Frontal cortex (tissue), 4 donors: ENCODE results near the gene IL22RA1. TPM values are rescaled to one million over a fixed set of nuclear protein-coding genes. Genes with fewer than 3 reads are reported as not detected.

Source experiments
- DNase-seq, 2 donors: peaks; one replicate each; pipeline ENCODE4 v3.0.0; 2012; ENCODE audit warnings: low spot score in 2 of 2
- FAIRE-seq: peaks from 2 replicates; lab custom pipeline; 2012; peaks lifted over from hg19 to GRCh38; lab: Jason Lieb, UNC
- total RNA-seq: library from RNA; depleted of rRNA; stranded (reverse); fragments of >200 nt; gene quantifications from one replicate; pipeline ENCODE4 v1.2.3, GENCODE V29; 2014
- donor health status: control.
- donor health status: control.
- donor health status: control.

Gene IL22RA1
- total RNA-seq, 1 donor from 2014 or later = not detected

DNA sequence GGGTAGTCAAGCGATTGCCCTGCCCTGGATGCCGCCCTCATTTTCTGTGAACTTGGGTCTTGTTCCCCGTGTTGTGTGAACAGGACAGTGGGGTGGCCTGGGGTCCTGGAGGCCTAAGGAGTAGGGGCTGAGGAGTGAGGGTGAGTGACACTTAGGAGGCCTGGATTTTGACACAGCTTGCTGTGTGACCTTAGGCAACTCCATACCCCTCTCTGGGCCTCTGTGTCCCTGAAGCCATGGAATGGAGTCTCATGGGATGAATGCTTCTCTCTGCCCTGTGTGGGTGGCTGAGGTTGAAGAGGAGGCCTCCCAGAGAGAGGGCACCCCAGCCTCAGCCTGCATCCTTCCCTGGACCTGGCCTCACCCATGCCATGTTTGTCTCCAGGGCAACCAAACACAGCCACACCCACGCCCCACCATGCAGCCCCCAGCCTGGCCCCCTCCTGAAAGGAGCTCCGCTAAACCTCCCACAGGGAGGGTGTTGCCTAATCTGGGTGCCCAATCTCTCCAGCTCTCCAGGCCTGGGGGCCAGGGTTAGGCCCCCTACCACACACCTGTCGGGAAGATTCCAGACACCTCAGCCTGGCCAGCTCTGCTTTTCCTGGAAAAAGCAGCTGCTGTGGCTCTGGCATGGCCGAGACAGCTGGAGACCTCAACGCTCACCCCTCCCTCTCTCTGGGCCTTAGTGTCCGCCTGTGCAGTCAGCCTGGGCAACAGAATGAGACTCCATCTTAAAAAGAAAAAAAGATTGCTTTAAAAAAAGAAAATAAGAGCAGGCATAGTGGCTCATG lies 40.9 kb downstream of the IL22RA1 start:
- no peak for DNase-seq
- no peak for FAIRE-seq

DNA sequence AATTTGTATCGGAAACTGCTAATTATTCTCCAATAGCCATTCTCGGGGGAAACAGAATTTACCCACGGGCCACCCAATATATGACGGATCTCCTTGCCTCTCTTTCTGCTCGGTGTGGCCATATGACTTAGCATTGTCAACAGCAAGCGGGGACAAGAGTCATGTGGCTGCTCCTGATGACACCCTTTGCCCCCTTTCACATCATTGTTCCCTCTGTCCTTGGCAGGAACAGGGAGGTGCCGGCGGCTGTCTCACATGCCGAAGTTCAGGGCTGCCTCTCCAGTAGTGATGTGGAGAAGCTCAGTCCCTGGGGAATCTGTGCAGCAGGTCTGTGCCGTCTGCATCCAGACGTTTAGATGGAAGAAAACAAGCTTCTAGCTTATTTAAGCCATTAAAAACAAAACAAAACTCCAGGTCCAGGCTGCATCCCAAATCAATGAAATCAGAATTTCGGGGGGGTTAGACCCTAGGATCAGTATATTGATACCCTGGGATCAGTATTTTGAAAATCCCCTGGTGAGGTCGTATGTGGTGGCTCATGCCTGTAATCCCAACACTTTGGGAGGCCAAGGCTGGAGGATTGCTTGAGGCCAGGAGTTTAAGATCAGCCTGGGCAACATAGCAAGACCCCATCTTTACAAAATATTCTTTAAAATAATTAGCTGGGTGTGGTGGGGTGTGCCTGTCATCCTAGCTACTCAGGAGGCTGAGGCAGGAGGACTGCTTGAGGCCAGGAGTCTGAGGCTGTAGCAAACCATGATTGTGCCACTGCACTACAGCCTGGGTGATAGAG lies 41.8 kb downstream of the IL22RA1 start:
- FAIRE-seq (no peak), DNase-seq (no peak)

DNA sequence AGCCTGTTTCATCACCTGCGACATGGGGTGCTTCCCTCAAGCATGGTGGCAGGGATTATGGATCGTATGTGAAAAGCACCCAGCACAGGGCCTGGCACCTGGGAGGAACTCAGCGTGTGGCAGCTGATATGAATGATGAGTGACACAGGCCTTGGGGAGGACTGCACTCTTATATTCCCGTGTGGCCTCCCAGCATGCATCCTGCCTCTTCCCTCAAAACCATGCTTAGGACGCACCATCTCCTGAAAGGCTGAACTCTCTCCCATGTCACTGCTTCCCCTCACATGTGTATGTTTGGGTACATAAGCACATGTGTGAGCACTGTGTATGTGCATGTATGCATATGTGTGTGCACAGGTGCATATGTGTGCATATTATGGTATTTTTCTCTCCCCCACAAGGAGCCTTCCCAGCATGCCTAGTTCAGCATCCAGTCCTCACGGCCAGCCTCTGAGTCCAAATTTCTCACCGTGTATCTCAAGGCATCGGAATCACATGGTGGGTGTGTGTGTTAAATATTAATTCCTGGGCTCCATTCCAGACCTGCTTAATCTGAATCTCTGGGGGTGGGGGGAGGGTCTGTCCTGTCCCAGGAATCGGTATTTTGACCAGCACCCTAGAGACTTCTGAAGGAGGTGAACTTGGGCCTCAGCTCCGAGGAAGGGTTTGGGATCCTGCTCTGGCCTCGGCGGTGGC lies 43.8 kb downstream of the IL22RA1 start:
- FAIRE-seq = no peak
- no peak for DNase-seq

- no peak for FAIRE-seq
- DNase-seq = no peak
These were observed 44.8 kb downstream of the IL22RA1 start for GRCh38 chr1:24098102-24098501.

- DNase-seq (no peak), FAIRE-seq (no peak)
These were observed 45.3 kb downstream of the IL22RA1 start for GRCh38 chr1:24097663-24098062.

- FAIRE-seq (no peak), DNase-seq (no peak)
These were observed 46.2 kb downstream of the IL22RA1 start for GRCh38 chr1:24096739-24097103.

GRCh38 chr1:24096009-24096738 lies 46.8 kb downstream of the IL22RA1 start:
- DNase-seq (no peak), FAIRE-seq (no peak)

- FAIRE-seq = no peak
- no peak for DNase-seq
These were observed 47.6 kb downstream of the IL22RA1 start for GRCh38 chr1:24095140-24095859.

DNA sequence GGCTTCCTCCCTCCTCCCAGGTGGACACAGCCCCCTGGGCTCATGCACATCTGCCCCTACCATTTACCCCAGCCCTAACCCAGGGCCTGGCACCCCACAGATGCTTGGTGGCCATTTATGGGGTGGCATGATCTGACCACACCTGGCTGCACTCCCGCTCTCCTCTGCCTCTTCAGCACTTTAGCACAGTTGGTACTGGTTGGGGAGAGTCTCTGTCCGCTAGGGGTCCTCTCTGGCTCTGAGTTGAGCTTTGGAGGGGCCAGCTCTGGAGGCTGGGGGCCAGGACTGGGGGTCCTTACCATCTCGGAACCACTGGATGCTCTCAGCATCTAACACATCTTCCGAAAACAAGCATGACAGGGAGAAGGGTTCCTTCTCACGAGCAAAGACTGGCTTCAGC lies 48.4 kb downstream of the IL22RA1 start:
- FAIRE-seq (no peak), DNase-seq (no peak)

- FAIRE-seq (no peak), DNase-seq (no peak)
These were observed 49.2 kb downstream of the IL22RA1 start for GRCh38 chr1:24093732-24094131.

DNA sequence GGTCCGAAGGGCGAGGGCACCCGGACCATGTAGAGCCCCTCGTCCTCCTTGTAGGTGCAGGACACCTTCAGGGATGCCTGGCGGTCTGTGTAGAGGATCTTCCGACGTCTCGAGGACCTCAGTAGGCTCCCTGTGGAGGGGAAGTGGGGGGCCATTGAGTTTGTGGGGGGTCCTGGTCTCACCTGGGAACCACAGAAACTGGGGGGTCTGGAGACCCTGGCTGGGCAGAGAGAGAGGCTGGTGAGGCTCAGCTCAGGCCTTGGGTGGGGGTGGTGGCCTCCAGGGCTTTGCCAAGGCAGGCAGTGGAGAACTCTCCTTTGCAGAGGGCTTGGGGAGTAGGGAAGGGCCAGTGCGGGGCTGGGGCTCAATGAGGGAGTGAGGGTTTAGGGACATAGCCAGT lies 50.0 kb downstream of the IL22RA1 start:
- DNase-seq (no peak), FAIRE-seq (no peak)

- DNase-seq (no peak), FAIRE-seq (no peak)
These were observed 50.9 kb downstream of the IL22RA1 start for GRCh38 chr1:24091971-24092482.

GRCh38 chr1:24090736-24091135 lies 52.2 kb downstream of the IL22RA1 start:
- FAIRE-seq = no peak

GRCh38 chr1:24089743-24090555 lies 53.0 kb downstream of the IL22RA1 start:
- DNase-seq (no peak), FAIRE-seq (no peak)

More at GRCh38 chr1:24090736-24091135, 52.2 kb downstream of the IL22RA1 start:
- DNase-seq = no peak

DNA sequence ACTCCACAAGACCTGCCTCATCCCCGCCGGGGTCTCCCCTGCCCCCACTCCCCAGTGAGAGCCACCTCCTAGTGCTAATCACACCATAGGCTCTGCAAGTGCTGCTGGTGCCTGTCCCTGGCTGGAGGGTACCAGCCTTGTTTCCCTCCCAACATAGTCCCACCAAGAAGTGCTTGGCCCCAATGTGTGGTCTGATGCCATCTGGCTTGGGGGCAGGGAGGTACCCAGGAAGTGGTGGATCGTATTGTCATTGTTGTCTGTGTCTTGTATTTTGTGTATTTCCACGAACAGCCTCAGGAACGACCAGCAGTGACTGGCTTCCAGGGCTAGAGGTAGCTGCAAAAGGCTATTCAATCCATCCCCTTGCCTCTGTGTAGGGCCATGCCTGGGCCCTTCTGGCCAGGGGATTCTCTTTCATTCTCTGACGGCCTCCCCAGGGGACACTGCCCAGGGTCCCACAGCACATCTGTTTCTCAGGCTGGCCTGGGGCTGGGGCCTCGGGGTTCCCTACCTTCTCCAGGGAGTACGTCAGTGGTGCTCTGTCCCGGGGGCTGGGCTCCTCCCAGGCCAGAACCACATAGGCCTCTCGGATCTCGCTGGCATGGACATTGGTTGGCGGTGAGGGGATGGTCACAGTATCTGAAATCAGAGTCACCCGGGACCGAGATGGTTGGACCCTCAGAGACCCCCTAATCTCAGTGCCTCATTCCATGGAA lies 53.8 kb downstream of the IL22RA1 start:
- no peak for FAIRE-seq

GRCh38 chr1:24086466-24086865 lies 56.5 kb downstream of the IL22RA1 start:
- FAIRE-seq = no peak
- no peak for DNase-seq

More for the DNA sequence above, 53.8 kb downstream of the IL22RA1 start:
- DNase-seq = no peak

DNA sequence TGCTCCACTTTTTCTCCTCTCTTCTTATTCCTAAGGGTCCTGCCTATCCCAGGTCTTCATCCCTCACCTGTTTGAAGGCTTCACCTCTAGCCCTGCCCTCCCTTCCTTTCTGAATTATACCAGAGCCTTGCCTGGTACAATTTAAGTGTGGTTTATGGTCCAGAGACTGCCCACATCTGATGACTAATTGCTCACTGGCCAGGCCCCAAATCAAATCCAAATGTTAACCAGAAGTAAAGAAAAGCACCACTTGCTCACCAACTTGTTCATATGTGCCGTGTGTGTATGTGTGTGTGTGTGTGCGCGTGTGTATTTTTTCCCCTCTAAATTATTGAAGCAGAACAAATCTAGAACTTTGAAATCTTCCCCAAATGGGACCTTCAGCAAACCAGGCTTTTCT lies 57.4 kb downstream of the IL22RA1 start:
- DNase-seq = no peak
- FAIRE-seq = no peak

DNA sequence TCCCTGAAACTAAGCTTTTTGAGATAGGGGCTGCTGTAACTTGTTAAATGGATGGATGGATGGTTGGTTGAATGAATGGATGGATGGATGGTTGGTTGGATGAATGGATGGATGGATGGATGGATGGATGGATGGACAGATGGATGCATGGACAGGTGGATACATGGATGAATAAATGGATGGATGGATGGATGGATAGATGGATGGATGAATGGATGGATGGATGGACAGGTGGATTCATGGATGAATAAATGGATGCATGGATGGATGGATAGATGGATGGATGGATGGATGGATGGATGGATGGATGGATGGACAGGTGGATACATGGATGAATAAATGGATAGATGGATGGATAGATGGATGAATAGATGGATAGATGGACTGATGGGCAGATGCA lies 57.9 kb downstream of the IL22RA1 start:
- DNase-seq = no peak
- no peak for FAIRE-seq
